OCI-M2 (cell line): ENCODE measurements around the gene ARAP2.

Source experiments
- DNase-seq: peaks from one replicate; lab custom pipeline; 2025; ENCODE audit not compliant: unreplicated experiment; lab: John Stamatoyannopoulos, UW

Gene ARAP2

DNA sequence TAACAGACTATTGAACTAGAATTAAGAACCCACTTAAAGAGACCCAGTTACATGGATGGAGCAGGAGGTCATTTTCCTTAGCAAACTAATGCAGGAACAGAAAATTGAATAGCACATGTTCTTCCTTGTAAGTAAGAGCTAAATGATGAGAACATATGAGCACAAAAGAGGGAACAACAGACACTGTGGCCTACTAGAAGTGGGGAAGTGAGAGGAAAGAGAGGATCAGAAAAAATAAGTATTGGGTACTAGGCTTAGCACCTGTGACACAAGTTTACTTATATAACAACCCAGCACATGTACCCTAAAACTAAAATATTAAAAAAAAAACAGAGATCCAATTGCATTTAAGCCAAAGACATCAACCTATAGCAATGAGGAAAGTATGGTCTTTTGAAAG lies 26.2 kb downstream of the ARAP2 start:
- DNase-seq, result no peak

DNA sequence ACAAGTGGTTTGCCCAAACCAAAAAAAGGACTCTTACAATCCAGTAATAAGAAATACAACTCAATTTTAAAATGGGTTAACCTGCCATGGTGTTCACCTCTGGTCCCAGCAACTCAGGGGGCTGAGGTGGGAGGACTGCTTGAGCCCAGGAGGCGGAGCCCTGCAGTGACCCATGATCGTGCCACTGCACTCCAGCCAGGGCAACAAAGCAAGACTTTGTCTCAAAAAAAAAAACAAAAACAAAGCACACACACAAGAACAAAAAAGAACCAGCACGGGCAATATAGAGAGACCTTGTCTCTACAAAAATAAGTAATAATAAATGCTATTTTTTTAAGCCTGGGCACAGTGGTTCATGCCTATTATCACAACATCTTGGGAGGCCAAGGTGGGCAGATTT lies 28.7 kb downstream of the ARAP2 start:
- DNase-seq, result no peak

DNA sequence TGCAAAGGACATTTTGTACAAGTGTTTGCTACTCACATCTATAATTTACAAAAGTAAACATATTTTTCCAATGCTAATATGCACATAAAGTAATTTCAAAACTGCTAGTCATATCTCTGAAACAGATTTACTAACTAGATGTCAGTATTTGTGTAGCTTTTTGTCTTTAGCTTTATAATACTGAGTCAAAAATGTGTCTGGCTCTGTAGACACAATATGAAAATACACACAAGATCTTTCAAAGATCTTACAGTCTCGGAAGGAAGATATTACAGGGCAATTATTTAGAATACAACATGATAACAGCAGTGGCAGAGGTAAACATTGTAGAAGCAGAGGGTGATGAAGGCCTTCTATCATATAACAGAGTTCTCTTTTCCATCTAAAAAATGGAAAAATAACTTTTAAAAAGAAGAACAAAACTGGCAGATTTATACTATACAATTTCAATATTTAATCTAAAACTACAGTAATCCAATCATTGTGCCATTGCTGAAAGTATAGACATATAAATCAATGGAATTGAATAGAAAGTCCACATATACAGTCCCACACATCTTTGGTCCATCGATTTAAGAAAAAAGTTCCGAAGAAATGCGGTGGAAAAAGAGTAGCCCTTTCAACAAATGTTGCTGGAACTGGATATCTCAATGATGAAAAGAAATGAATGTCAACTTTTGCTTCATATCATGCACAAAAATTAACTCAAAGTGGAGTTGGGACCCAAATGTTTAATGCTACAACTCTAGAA lies 29.4 kb downstream of the ARAP2 start:
- no peak for DNase-seq

DNA sequence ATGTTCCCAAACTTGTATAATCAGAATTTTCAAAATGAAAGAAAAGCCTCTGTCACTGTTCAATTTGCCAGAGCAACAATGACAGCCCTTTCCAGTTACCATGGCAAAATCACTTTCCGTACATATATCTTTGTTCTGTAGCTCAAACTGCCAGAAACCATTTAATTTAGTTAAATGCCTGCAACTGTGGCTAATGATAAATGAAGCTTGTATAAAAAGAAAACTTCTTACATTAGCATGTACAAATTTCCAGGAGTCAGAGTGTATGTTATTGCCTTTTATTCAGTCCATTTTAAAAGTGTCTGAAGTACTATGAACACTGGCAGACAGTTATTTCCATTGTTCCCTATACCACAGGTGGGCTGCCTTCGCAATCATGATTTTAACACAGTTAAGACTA lies 30.3 kb downstream of the ARAP2 start:
- DNase-seq, result no peak

DNA sequence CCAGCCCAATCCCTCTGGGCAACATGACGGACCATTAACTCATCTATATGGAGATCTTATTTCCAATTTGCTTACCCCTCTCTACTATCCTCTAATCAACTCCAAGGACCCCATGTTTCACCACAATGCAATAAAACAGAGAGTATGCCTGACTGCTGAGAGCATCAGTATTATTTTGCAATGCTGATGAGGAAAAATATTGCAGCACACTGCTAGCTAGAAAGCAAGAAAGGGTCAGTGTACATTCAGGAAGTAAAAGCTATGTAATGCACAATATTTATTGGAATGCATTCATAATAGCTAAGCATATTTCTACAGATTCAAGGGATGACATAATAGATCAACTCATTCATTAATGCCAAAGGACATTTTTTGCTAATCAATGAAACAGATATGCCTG lies 33.2 kb downstream of the ARAP2 start:
- no peak for DNase-seq

DNA sequence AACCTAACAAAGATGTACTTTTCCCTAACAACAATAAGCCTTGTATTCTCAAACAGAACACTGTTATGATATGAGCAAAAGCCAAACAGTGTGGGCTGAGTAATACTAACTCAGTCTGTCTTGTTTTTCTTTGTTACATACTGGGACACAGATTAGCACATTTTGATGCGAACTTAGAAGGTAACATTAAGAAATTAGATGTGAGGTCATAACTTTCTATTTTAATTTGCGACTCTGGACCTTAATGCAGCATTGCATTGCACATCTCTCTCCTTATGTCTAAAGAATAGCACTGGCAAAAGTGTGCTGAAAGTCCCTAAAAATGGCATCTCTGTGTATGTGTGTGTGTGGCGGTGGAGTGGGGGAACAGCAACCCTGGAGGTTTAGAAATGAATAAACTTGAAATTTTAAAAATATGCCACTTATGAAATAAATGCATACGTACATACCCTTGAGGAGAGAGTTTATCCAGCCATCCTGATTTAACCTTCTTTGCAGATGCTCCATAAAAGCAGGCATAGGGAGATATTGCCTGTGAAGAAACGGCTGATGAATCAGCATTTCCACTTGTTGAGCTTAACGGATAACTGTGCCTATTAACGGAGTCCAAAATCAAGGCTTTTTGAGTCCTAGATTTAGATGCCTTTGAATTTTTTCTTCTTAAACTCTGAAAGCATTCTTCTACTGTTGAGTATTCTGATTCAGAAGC lies 34.2 kb downstream of the ARAP2 start:
- DNase-seq, result no peak

DNA sequence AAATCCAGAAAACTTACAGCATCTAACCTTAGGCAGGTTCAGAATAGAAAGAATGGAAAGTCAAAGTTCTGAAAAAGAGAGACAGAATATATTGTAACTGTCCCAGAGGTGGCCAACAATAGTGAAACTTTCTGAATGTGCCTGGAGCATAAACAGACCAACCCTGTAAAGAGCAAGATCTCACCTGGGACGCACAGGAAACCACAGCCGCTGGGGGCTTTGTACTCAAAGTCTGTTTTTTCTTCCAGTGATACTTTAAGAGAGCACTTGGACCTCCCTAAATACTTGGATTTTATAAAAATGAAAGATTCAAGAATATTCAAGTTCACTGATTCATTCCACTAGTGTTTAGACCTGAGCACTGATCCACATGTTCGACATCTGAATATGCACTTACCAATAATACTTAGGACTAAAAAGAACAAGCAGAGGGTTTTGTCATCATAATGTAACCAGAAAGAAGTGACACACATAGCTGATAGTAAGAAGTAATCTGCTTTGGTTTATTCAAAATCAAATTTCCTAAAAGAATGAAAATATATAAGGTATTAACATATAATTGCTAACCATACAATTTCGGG lies 35.3 kb downstream of the ARAP2 start:
- DNase-seq, result no peak

DNA sequence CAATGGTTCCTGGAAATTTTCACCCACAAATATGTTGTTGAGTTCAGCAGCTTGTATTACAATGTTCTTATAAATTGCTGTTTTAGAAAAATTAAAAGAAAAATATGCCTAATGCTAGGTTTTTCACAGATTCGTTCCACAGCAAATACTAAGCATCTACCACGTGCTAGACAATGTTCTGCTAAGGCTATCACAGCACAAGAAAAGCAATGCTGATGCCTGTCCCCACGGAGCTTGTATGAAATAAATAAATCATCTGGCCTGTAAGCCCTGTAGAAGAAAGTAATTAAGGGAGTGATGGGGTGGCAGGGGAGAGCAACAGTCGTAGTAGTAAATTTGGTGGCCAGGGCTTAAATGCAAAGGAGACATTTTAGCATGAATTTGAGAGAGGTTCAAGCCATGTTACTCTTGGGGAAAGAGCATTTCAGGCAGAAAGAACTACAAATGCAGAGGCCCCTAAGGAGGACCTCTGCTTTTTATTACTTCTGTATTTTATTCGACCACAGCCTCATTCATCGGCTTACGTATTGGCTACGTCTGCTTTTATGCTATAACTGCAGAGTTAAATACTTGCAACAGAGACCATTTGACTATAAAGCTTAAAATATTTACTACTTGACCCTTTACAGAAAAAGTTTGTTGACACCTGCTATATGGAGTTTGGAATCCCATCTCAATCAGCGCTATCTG lies 36.3 kb downstream of the ARAP2 start:
- DNase-seq, result no peak

DNA sequence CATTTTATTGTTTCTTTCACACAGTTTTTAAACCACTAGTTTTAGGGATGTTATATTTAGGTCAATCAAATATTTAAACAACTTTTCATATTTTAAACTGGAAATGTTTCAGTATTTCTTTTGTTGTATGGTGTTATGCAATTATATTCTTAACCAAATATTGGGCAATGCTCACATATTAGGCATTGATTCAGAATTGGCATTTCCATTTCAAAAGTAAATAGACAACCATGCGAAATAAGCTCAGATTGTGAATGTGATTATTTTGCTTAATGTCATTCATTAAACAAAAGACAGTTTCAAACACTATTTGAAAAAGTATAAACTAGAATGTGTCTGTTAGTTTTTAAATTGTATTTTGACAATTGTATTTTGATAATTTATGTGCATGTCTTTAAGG lies 36.9 kb downstream of the ARAP2 start:
- DNase-seq, result no peak

DNA sequence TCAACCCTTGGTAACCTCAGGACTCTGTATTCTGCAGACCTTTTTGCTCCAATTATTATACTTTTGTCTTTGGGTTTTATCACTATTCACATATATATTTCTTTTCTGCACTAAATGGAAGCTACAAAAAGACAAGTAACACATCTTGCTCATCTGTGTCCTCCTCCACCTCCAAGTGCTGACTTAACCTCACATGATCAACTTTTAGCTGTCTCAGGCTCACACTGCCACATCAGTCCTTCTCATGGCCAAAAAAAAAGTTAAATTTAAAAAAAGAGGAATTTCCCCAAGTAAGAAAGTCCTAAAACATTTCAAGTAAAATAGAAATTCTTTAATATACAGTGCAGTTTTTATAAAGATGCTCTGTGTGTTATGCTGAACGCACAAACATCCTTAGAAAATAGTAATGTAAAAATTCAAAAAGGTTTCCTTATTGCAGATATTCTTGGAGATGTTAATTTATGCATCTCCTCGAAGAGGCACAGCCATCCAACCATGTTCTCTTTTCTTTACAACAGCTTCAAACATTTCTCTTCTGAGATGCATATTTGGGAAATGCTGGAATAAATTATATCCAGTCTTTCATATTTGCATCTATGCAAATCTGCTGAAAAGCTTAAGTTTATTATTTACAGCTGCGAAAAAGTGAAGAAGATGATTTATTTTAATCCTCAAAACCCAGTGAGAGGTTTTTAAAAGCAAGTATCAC lies 37.6 kb downstream of the ARAP2 start:
- no peak for DNase-seq

DNA sequence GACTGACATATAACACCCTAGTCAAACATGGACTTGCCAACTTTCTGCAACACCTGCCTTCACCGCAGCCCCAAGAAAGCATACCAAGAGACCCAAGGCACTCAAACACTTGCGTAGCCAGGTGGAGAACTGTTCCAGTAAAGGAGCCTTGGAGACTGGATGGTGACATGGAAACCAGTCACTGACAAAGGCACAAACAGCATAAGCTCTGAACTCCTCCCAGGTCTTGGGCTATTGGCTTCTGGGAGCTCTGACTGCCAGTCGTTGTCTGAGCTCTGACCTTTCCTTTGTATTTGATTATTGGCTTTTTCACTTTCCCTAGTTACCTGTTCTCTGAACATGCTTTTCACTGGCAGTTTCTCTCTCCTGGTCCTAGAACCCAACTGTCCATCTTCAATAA lies 38.3 kb downstream of the ARAP2 start:
- no peak for DNase-seq

DNA sequence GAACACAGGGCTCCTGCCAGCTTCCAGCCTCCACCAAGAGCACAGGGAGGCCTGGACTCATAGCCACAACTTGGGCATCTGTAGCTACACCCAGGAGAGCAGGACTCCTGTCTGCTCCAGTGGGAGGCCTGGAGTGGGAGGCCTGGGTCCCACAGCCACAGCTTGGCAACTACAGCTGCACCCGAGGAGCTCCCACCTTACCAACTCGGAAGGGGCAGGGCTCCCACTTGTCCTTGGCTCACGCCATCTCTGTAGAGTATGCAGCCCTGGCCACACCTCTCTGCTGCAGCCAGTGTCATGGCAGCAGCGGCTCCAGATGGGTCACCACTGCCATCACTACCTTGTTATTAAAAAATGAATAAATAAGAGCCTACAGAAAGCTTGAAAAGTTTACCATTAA lies 45.5 kb downstream of the ARAP2 start:
- DNase-seq, result no peak

DNA sequence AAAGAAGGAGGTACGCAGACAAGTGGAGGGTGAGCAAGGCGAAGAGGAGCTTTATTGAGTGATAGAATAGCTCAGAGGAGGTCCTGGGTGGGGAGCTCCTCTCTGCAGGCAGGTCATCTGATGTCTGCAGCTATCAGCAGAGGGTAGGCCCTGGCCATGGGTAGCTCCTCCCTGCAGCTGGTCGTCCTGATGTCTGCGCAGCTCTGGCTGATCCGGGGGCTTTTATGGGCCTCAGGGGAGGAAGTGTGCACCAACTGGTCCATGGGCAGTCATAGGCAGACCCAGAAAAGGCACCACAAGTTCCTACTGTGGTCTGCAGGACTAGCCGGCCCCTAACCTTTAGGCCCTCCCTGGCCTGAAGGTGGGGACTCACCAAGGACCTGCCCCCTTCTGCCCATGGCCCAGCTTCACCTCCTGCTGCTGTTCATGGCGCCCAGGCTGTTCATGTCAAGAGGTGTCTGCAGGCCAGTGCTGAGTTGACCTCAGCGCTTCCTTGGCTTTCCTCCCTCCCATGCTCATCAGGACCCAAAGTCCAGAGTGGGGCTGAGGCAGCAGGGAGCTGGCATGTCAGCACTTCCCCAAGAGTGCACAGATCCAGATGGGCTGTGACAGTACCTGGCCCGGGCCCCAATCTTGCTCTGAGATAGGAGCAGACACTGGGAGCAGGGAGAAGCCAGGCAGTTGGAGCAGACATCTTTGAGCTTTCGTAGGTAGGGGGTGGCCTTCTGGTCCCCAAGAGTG lies 46.1 kb downstream of the ARAP2 start:
- DNase-seq, result no peak

DNA sequence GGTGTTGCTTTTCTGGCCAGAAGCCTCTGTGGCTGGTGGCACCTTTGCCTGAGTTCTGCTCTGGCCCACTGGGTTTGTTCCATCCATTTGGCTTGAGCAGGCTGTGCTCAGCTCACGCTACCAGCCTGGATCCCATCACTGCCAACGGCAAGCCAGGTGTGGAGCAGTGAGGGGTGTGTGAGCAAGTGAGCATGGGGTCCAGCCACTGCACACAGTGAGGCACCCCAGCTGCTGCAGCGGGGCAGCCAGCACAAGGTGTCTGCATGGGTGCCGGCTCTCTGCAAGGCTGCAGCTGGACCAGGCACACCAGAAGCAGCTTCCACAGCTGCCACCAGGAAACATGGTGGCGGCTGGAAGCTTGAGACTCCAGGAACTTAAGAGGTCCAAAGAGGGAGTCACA lies 46.8 kb downstream of the ARAP2 start:
- DNase-seq, result no peak

DNA sequence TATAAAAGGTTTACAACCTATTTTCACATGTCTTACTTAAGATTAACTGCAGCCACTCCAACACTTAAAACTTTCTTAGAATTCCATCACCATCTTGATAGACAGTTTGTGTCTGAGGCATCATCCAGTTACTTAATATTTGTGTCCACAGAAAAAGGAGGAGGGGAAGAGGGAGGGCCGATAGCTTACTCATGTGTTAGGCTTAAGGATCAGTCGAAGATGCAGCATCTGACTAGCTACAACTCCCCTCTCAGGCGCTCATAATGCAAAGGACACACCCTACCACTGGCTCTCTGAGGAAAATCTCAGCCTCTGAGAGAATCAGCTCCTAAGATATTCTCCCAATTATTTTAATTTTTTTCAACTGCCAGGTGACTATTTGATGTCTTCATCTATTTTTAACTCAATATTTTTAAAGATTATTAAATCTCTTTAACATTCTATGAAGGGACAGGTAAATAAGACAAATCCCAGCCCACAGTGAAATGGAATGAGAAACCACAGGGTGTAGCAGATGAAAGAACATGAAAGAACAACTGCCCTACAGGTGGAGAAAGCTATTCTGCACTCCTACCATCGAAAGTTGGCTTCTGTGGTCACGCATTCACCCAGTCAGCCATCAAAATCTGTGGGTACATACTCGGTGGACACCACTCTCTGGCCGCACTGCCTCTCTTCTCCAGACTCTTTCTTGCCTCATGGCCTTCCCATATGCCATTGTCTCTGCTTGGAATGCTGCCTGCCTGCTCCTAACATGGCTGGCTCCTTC lies 48.0 kb downstream of the ARAP2 start:
- no peak for DNase-seq

DNA sequence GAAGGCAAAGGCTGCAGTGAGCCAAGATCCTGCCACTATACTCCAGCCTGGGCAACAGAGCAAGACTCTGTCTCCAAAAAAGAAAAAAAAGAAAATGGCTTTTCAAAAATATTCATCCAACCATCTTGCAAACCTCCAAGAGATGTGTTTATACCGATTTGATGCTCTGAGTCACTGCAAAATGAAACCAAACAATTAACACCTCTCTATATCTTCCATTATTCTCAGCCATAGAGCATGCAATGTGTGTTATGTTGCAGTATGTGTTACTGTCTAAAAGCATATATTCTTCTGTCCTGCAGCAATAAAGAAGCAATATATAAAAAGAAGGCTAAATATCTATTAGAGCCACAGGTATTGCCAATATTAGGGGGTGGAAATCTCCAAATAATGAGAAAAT lies 51.4 kb downstream of the ARAP2 start:
- no peak for DNase-seq

DNA sequence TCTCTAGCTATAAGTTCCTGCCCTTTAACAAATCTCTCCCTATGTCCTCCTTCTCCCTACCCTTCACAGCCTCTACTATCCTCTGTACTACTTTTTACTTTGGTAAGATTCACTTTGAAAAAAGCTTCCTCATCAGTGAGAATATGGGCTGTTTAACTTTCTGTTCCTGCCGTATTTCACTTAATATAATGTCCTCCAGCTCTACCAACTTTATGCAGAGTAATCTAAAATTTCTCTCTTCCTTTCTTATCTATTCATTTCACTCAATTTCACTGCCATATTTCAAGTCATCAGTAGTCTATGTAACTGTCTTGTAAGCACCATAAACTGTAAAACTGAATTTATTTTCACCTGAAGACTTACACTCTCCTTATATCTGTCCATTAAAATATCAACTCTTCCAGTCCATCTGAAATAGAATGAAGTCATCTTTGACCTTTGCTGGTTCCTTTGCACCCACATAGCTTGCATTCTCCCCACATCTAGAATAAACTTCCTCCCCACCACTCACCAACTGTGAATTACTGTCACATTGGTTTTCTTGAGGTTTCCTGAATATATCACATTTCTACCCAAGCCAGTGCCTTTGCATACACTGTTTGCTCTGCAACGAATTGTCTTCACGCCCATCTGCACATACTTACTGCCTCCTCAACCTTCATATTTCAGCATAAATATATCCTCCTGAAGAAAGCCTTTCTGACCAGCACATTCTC lies 54.6 kb downstream of the ARAP2 start:
- DNase-seq, result no peak

DNA sequence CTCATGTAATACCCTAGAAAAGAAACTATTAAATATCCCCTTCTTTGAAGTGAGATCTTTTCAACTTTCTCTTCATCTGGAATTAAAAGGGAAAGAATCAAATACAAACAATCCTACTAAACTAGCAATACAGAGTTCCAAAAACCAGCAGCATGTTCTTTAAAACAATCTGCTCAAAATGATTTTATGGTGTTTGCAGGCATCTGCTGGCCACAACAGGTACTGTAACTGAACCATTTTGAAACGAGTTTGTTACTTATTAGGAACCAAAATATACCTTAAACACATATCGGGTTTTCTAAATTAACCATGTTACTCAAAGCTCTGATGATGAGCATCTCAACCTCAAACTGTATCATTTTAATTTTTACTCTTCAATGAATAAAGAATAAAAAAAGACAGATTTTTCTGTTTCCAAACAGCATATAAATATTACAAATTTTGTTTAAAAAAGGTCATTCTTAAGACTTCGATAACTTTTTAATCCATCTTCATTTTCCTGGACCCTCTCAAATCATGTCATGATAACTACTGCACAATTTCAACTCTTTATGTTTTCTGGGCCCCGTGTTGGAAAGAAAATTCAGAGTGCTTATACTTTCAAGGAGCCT lies 56.5 kb downstream of the ARAP2 start:
- no peak for DNase-seq
